Activated CD8-positive, alpha-beta T cell treated with anti-CD3 and anti-CD28 coated beads for 36 hours (primary cell): ENCODE data around the gene PTPRJ. TPM values are rescaled to one million over a fixed set of nuclear protein-coding genes. Genes with fewer than 3 reads are reported as not detected.

Source experiments
- ATAC-seq: fragments of 200-7000 bp; cut with Tn5 transposase; one replicate; pipeline ENCODE4 v1.10.0; 2021; ENCODE audit warnings: mild to moderate bottlenecking, moderate library complexity
- CTCF ChIA-PET: fragments of 350-600 bp; sonication (Branson Sonifier 250); formaldehyde crosslinking; loops from one replicate; lab custom pipeline; 2021; ENCODE audit warnings: antibody characterized with exemption; lab: Charles Lee
- POLR2A ChIA-PET: fragments of 350-600 bp; sonication (Branson Sonifier 250); formaldehyde crosslinking; loops from one replicate; lab custom pipeline; 2021; ENCODE audit warnings: antibody characterized with exemption; lab: Charles Lee
- DNase-seq: peaks from one replicate; pipeline ENCODE4 v3.0.0-alpha.2; 2020
- H3K27ac Mint-ChIP-seq: one replicate; pipeline ENCODE4 v1.8.0; 2021; ENCODE audit warnings: mild to moderate bottlenecking, mixed read lengths
- H3K27me3 Mint-ChIP-seq: one replicate; pipeline ENCODE4 v1.8.0; 2021; ENCODE audit warnings: mixed read lengths
- H3K36me3 Mint-ChIP-seq: one replicate; pipeline ENCODE4 v1.8.0; 2021; ENCODE audit warnings: low read depth, mixed read lengths
- H3K4me1 Mint-ChIP-seq: one replicate; pipeline ENCODE4 v1.8.0; 2021; ENCODE audit warnings: low read depth, mixed read lengths
- H3K4me3 Mint-ChIP-seq: one replicate; pipeline ENCODE4 v1.8.0; 2021; ENCODE audit warnings: mild to moderate bottlenecking, moderate library complexity, mixed read lengths
- H3K9me3 Mint-ChIP-seq: one replicate; pipeline ENCODE4 v1.8.0; 2021; ENCODE audit warnings: mixed read lengths
- CTCF ChIP-seq: fragments of 200-600 bp; IDR thresholded peaks from one replicate; pipeline ENCODE4 v1.8.0; 2022; ENCODE audit warnings: antibody characterized with exemption, mild to moderate bottlenecking
- intact Hi-C: fragments of 100-400 bp; cut with micrococcal nuclease; formaldehyde crosslinking; loops from one replicate; pipeline ENCODE4 v1.10.0; 2022
- total RNA-seq, 2 experiments: library from RNA; stranded (reverse); gene quantifications; one replicate each; pipeline ENCODE4 v1.2.3, GENCODE V29; 2021

The PTPRJ gene
- total RNA-seq, 2 experiments from 2014 or later: 21.5 to 23.4 TPM

GRCh38 chr11:48041877-48042695, 61.7 kb downstream of the PTPRJ start:
- Mint-ChIP-seq H3K36me3 (peaks cover 7% of the 10 kb centered on the region), H3K4me1 (peaks cover 49% of the 10 kb centered on the region), H3K4me3 (no peak overlapping the region), H3K27ac (peak overlapping the region; percentile 68), H3K9me3 (no peaks in the 10 kb centered on the region), H3K27me3 (no peaks in the 10 kb centered on the region)
- no peak for TF ChIP-seq CTCF
- DNase-seq (no peak), ATAC-seq (no peak)
- CTCF ChIA-PET: no interaction called here
- POLR2A ChIA-PET: interaction anchor here (1.4 to 2.4 kb wide), 2 partner anchors 8 to 13 kb away, joined by 4 to 13 read pairs; no protein-coding TSS in a partner anchor
- intact Hi-C loops: no loop called here

GRCh38 chr11:48043111-48043990, 63.0 kb downstream of the PTPRJ start:
- ATAC-seq (peak; percentile 77), DNase-seq (peak; percentile 40)
- intact Hi-C loops: no loop called here
- H3K4me1 Mint-ChIP-seq: peaks cover 52% of the 10 kb centered on the region
- peak overlapping the region; percentile 68 for H3K27ac Mint-ChIP-seq
- no peaks in the 10 kb centered on the region for H3K9me3 Mint-ChIP-seq
- H3K27me3 Mint-ChIP-seq: no peaks in the 10 kb centered on the region
- peaks cover 4% of the 10 kb centered on the region for H3K36me3 Mint-ChIP-seq
- no peak for TF ChIP-seq CTCF
- H3K4me3 Mint-ChIP-seq: no peak overlapping the region
- POLR2A ChIA-PET: interaction anchor here (1.0 to 2.4 kb wide), 4 partner anchors 10 to 34 kb away, joined by 3 to 13 read pairs (median 4); no protein-coding TSS in a partner anchor
- CTCF ChIA-PET: interaction anchor here (1.4 to 1.9 kb wide), 2 partner anchors 9 to 65 kb away, joined by 3 to 5 read pairs; no protein-coding TSS in a partner anchor

- Mint-ChIP-seq H3K4me1 (peaks cover 52% of the 10 kb centered on the region), H3K9me3 (no peaks in the 10 kb centered on the region), H3K36me3 (peaks cover 4% of the 10 kb centered on the region), H3K27me3 (no peaks in the 10 kb centered on the region), H3K27ac (no peak overlapping the region), H3K4me3 (no peak overlapping the region)
- intact Hi-C loops: no loop called here
- ChIA-PET POLR2A (interaction anchor here (0.7 to 2.4 kb wide), 4 partner anchors 10 to 35 kb away, joined by 3 to 13 read pairs (median 4); no protein-coding TSS in a partner anchor), CTCF (interaction anchor here (1.4 to 1.9 kb wide), 2 partner anchors 10 to 64 kb away, joined by 3 to 5 read pairs; no protein-coding TSS in a partner anchor)
- TF ChIP-seq CTCF: no peak
- DNase-seq (no peak), ATAC-seq (no peak)
Observed at GRCh38 chr11:48043991-48044512, 63.7 kb downstream of the PTPRJ start.

- CTCF ChIA-PET: interaction anchor here (1.4 to 1.9 kb wide), 2 partner anchors 10 to 64 kb away, joined by 3 to 5 read pairs; no protein-coding TSS in a partner anchor
- H3K4me3 Mint-ChIP-seq: no peak overlapping the region
- POLR2A ChIA-PET: interaction anchor here (0.7 to 2.4 kb wide), 5 partner anchors 11 to 35 kb away, joined by 3 to 13 read pairs (median 4); no protein-coding TSS in a partner anchor
- H3K27me3 Mint-ChIP-seq: no peaks in the 10 kb centered on the region
- no peak overlapping the region for H3K27ac Mint-ChIP-seq
- peaks cover 54% of the 10 kb centered on the region for H3K4me1 Mint-ChIP-seq
- no peak for TF ChIP-seq CTCF
- no peak for DNase-seq
- intact Hi-C loops: no loop called here
- H3K36me3 Mint-ChIP-seq: peaks cover 4% of the 10 kb centered on the region
- H3K9me3 Mint-ChIP-seq: no peaks in the 10 kb centered on the region
- no peak for ATAC-seq
Observed at GRCh38 chr11:48044577-48044976, 64.2 kb downstream of the PTPRJ start.
